Trophoblast cell (in vitro differentiated cells and primary cell): ENCODE results near the gene CSF3R.
A peak's percentile ranks its signal among the peaks of the same experiment; 100 is the strongest.

Experiments
- DNase-seq, 2 donors: peaks; one replicate each; pipeline ENCODE4 v3.0.0-alpha.2; 2016
- H2AFZ ChIP-seq: 2 replicates; pipeline ENCODE4 v1.6.1; 2013; ENCODE audit warnings: low read length, moderate library complexity, mild to moderate bottlenecking; ENCODE audit not compliant: insufficient read depth, poor library complexity
- H2AK5ac ChIP-seq: 2 replicates; pipeline ENCODE4 v1.6.1; 2013; ENCODE audit warnings: mild to moderate bottlenecking, low read length
- H2BK120ac ChIP-seq: 2 replicates; pipeline ENCODE4 v1.6.1; 2013; ENCODE audit warnings: low read length, mild to moderate bottlenecking, moderate library complexity; ENCODE audit not compliant: insufficient read depth, poor library complexity
- H2BK12ac ChIP-seq: 2 replicates; pipeline ENCODE4 v1.6.1; 2013; ENCODE audit warnings: mild to moderate bottlenecking, low read length, moderate library complexity
- H2BK5ac ChIP-seq: 2 replicates; pipeline ENCODE4 v1.6.1; 2013; ENCODE audit warnings: low read length, low read depth, moderate library complexity, mild to moderate bottlenecking; ENCODE audit not compliant: poor library complexity
- H3K14ac ChIP-seq: 2 replicates; pipeline ENCODE4 v1.6.1; 2013; ENCODE audit warnings: mild to moderate bottlenecking, low read length
- H3K18ac ChIP-seq: 2 replicates; pipeline ENCODE4 v1.6.1; 2013; ENCODE audit warnings: mild to moderate bottlenecking, low read length
- H3K23ac ChIP-seq: 2 replicates; pipeline ENCODE4 v1.6.1; 2013; ENCODE audit warnings: low read length
- H3K27ac ChIP-seq: 2 replicates; pipeline ENCODE4 v1.5.1; 2013; ENCODE audit warnings: low read depth, mild to moderate bottlenecking, inconsistent platforms, low read length, moderate library complexity
- H3K27me3 ChIP-seq: 2 replicates; pipeline ENCODE4 v1.6.1; 2013; ENCODE audit warnings: inconsistent platforms, mild to moderate bottlenecking, low read length, moderate library complexity; ENCODE audit not compliant: insufficient read depth
- H3K36me3 ChIP-seq, 2 experiments: 1 replicate in 1 of 2; 2 replicates in 1 of 2; pipeline ENCODE4 v1.6.1; 2013; ENCODE audit warnings: low read length in 2 of 2, mild to moderate bottlenecking in 2 of 2, moderate library complexity in 1 of 2; ENCODE audit not compliant: insufficient read depth in 2 of 2, control insufficient read depth in 1 of 2
- H3K4ac ChIP-seq: 2 replicates; pipeline ENCODE4 v1.6.1; 2013; ENCODE audit warnings: low read depth, mild to moderate bottlenecking, low read length, moderate library complexity
- H3K4me1 ChIP-seq, 2 experiments: 1 replicate in 1 of 2; 2 replicates in 1 of 2; pipeline ENCODE4 v1.6.1; 2013; ENCODE audit warnings: low read length in 2 of 2, mild to moderate bottlenecking in 2 of 2, moderate library complexity in 1 of 2; ENCODE audit not compliant: insufficient read depth in 2 of 2, control insufficient read depth in 1 of 2
- H3K4me2 ChIP-seq: 2 replicates; pipeline ENCODE4 v1.6.1; 2013; ENCODE audit warnings: inconsistent platforms, mild to moderate bottlenecking, low read length, moderate library complexity
- H3K4me3 ChIP-seq: 2 replicates; pipeline ENCODE4 v1.5.1; 2013; ENCODE audit warnings: mild to moderate bottlenecking, low read depth, low read length, inconsistent platforms
- H3K79me1 ChIP-seq: one replicate; pipeline ENCODE4 v1.6.1; 2013; ENCODE audit warnings: low read length
- H3K79me2 ChIP-seq: 2 replicates; pipeline ENCODE4 v1.6.1; 2013; ENCODE audit warnings: low read length, mild to moderate bottlenecking; ENCODE audit not compliant: control insufficient read depth, insufficient read depth, poor library complexity
- H3K9ac ChIP-seq: 2 replicates; pipeline ENCODE4 v1.6.1; 2013; ENCODE audit warnings: mild to moderate bottlenecking, low read length
- H3K9me3 ChIP-seq: 2 replicates; pipeline ENCODE4 v1.6.1; 2013; ENCODE audit warnings: low read depth, mild to moderate bottlenecking, control low read depth, inconsistent platforms, low read length; ENCODE audit not compliant: insufficient read depth
- H4K12ac ChIP-seq: 2 replicates; pipeline ENCODE4 v1.6.1; 2013; ENCODE audit warnings: low read depth, mild to moderate bottlenecking, low read length, moderate library complexity
- H4K8ac ChIP-seq: 2 replicates; pipeline ENCODE4 v1.6.1; 2013; ENCODE audit warnings: low read depth, mild to moderate bottlenecking, low read length, moderate library complexity
- H4K91ac ChIP-seq: one replicate; pipeline ENCODE4 v1.6.1; 2013; ENCODE audit warnings: low read depth, mild to moderate bottlenecking, low read length, moderate library complexity
- WGBS: extraction: QIAGEN DNeasy Blood & Tissue Kit; methylation state at CpG from one replicate; pipeline ENCODE4 v1.1.7; 2013; ENCODE audit warnings: missing lambda C conversion rate; ENCODE audit not compliant: insufficient read length, insufficient coverage; ENCODE audit errors: extremely low coverage; 5-methylcytosine and 5-hydroxymethylcytosine counted together

CSF3R gene

DNA sequence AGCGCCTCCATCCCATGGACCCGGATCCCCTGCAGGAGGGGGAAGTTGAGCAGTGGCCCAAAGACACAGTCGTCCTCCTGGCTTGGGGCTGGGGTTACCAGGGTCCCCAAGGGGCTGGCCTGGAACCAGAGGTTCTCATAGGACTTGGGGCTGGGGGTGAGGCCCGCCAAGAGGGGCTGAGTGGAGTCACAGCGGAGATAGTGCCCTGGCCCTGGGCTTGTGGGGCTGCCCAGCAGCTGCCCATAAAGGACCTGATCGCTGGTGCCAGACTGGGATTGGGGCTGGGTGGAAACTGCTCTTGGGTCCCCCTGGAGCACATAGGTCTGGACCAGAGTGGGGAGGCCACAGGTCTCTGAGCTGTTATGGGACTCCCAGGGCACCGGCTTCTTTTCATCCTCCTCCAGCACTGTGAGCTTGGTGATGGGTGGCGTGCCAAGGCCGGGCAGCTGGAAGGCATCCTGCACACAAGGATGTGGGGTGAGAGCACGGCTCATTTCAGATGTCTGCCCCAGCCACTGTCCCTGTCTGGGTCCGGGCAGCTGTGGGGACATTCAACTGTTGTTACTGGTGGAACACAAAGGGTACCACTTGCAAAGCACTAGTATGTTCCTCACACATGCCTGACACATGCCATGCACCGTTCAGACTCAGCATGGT is 16.2 kb downstream of the CSF3R start:
- Histone ChIP-seq H3K36me3 (peaks cover 8 to 12% of the 10 kb centered on the region in 2 experiments), H2AK5ac (no peak overlapping the region), H3K4ac (no peak overlapping the region), H3K9ac (no peak overlapping the region), H2BK5ac (no peak overlapping the region), H4K8ac (no peak overlapping the region), H2BK120ac (no peak overlapping the region), H3K27ac (no peak overlapping the region), H3K79me1 (peaks cover 13% of the 10 kb centered on the region), H4K12ac (no peak overlapping the region), H3K18ac (no peak overlapping the region), H2AFZ (no peak overlapping the region), H3K4me3 (no peak overlapping the region), H2BK12ac (no peak overlapping the region), H3K23ac (no peak overlapping the region), H3K4me2 (no peak overlapping the region), H3K14ac (no peak overlapping the region), H3K4me1 (peaks cover 4 to 5% of the 10 kb centered on the region in 2 experiments), H4K91ac (no peak overlapping the region), H3K27me3 (no peaks in the 10 kb centered on the region), H3K9me3 (no peaks in the 10 kb centered on the region), H3K79me2 (peaks cover 8% of the 10 kb centered on the region)
- WGBS: no CpG with 5 or more reads among the region's 12 CpGs
- no peak for DNase-seq

DNA sequence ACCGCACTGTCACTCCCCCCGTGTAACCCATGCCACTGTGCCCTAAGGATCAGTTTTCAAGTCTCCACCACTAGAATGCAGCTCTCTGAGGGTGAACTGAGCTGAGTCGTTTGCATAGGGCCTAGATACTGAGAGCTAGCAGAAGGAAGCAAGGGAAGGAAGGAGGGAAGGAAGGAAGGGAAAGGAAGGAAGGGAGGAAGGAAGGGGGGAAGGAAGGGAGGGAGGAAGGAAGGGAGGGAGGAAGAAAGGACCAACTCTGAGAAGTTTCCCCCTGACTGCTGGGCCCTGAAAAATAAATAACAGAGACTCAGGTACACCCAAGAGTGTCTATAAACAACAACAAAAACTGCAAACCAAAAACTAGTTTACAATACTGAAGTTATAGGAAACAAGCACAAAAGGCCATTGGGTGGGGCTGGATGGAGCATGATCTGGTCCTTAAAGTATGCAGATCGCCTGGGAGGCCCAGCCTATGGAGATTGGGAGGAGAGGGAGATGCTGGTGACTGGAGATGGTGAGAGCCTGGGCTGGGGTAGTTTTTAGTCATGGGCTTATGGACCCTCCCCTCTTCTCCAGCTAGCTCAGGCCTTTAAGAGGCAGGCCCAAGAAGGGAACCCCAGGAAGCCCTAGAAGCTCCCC is 16.9 kb downstream of the CSF3R start:
- no peak overlapping the region for H3K27ac ChIP-seq
- H2AK5ac ChIP-seq: peak overlapping the region; percentile 54
- H3K79me2 ChIP-seq: peaks cover 8% of the 10 kb centered on the region
- DNase-seq: peak in 1 of 2 donors; percentile 23
- peaks cover 13% of the 10 kb centered on the region for H3K79me1 ChIP-seq
- no peaks in the 10 kb centered on the region for H3K27me3 ChIP-seq
- no peak overlapping the region for H3K4me2 ChIP-seq
- no peaks in the 10 kb centered on the region for H3K9me3 ChIP-seq
- no CpG with 5 or more reads among the region's 4 CpGs for WGBS
- H2BK5ac ChIP-seq: no peak overlapping the region
- H2BK12ac ChIP-seq: peak overlapping the region; percentile 59
- peak overlapping the region; percentile 69 for H2BK120ac ChIP-seq
- peak overlapping the region; percentile 75 for H4K91ac ChIP-seq
- H4K12ac ChIP-seq: no peak overlapping the region
- no peak overlapping the region for H3K4ac ChIP-seq
- peaks cover 4 to 5% of the 10 kb centered on the region in 2 experiments for H3K4me1 ChIP-seq
- H2AFZ ChIP-seq: no peak overlapping the region
- peaks cover 13 to 18% of the 10 kb centered on the region in 2 experiments for H3K36me3 ChIP-seq
- H3K18ac ChIP-seq: no peak overlapping the region
- no peak overlapping the region for H3K23ac ChIP-seq
- peak overlapping the region; percentile 27 for H4K8ac ChIP-seq
- peak overlapping the region; percentile 54 for H3K14ac ChIP-seq
- H3K9ac ChIP-seq: no peak overlapping the region
- H3K4me3 ChIP-seq: no peak overlapping the region

DNA sequence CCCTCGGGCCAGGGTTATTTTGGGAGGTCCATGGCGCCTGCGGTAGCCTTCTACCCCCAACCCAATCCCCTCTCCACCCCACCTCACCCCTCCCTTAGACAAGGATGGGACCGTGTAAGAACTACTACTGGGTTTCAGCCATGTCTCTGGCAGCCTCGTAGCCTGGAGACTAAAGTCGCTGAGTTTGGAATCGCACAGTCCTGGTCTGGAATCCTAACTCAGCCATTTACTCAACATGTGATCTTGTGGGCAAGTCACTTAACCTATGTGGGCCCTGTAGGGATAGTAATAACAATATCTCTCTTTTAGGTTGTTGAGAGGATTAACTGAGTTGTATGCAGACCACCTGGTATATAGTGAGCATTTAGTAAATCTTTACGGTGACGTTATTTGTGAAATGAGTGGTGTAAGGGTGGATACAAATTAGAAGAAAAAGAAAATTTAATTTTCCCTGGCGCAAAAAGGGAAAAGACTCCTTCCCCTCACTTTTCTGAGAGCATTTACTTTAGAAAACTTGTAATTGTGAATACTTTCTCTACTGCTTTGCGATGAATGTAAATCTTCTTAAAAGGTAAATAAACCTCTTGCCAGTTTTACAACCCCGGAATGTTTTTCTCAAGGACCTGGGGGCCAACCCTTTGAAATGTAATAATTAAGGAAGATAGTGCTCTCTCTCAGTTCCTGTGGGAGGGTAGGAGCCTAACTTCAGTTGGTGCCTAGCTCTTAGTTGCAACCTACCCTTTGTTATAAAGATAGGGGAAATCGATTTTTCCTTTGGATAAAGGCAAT is 17.9 kb downstream of the CSF3R start:
- peak in 1 of 2 donors; percentile 27 for DNase-seq
- Histone ChIP-seq H3K4ac (peak overlapping the region; percentile 78), H2BK12ac (no peak overlapping the region), H3K14ac (peak overlapping the region; percentile 88), H2BK120ac (peak overlapping the region; percentile 85), H3K4me2 (peak overlapping the region; percentile 78), H4K8ac (peak overlapping the region; percentile 90), H4K12ac (peak overlapping the region; percentile 71), H3K36me3 (peaks cover 21 to 27% of the 10 kb centered on the region in 2 experiments), H3K27ac (peak overlapping the region; percentile 80), H3K23ac (no peak overlapping the region), H3K79me2 (peaks cover 8% of the 10 kb centered on the region), H3K4me3 (peak overlapping the region; percentile 89), H2AK5ac (peak overlapping the region; percentile 33), H2AFZ (peak overlapping the region; percentile 78), H4K91ac (peak overlapping the region; percentile 93), H3K18ac (peak overlapping the region; percentile 84), H3K9me3 (no peaks in the 10 kb centered on the region), H2BK5ac (peak overlapping the region; percentile 85), H3K27me3 (no peaks in the 10 kb centered on the region), H3K4me1 (peaks cover 4 to 5% of the 10 kb centered on the region in 2 experiments), H3K9ac (peak overlapping the region; percentile 80), H3K79me1 (peaks cover 13% of the 10 kb centered on the region)
- WGBS: no CpG with 5 or more reads among the region's 13 CpGs

DNA sequence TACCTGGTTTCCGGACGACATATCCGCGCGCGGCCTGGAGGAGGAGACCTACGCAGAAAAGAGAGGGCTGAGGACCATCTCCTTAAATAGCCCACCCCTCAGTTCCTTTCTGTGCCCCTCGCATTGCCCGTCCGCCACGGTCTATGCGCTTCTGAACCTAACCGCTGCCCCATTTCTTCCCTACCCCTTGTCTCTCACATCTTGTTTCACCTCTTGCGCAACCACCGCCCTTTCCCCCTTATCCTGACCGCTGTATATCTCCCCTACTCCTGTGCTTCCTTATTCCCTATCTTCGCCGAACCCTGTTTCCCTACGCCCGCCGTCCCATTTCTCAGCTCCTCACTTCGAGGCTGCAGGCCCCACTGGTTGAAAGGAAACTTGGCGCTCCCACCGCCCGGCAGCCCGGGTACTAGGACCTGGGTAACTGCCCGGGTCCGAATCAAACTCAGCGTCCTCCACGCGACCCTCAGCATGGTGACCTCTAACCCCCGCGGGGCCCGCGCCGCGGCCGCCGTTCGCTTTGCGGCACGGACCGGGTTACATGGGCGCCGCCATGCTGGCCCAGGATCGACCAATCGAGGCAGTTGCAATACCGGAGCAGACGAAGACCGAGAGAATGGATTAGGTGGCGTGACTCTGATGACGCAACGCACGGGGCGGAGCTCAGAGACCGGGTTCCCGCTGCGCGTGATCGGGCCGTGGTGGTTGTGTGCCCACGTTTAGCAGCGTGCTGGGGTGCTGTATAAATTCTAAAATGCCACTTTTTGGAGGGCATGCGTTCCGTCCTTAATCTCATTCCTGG is 18.7 kb downstream of the CSF3R start, which contains the start of gene MRPS15:
Gene MRPS15, minus strand, starts transcription at position 582 of the 802 bp plus-strand sequence. Its CDS starts 109 bp downstream, at position 473.
- Histone ChIP-seq H3K4me1 (peaks cover 4 to 5% of the 10 kb centered on the region in 2 experiments), H3K14ac (peak within 1 kb of the TSS; percentile 88), H2BK12ac (peak within 1 kb of the TSS; percentile 12), H3K4me3 (peak within 1 kb of the TSS; percentile 89), H3K27ac (peak within 1 kb of the TSS; percentile 80), H3K4me2 (peak within 1 kb of the TSS; percentile 78), H2AK5ac (peak within 1 kb of the TSS; percentile 72), H3K79me2 (peaks cover 8% of the 10 kb centered on the region), H3K79me1 (peaks cover 13% of the 10 kb centered on the region), H2AFZ (peak within 1 kb of the TSS; percentile 90), H4K91ac (peak within 1 kb of the TSS; percentile 98), H2BK120ac (peak within 1 kb of the TSS; percentile 85), H3K4ac (peak within 1 kb of the TSS; percentile 78), H3K36me3 (peaks cover 22 to 33% of the 10 kb centered on the region in 2 experiments), H4K8ac (peak within 1 kb of the TSS; percentile 97), H3K9ac (peak within 1 kb of the TSS; percentile 87), H3K9me3 (no peaks in the 10 kb centered on the region), H4K12ac (peak within 1 kb of the TSS; percentile 86), H3K27me3 (no peaks in the 10 kb centered on the region), H3K18ac (peak within 1 kb of the TSS; percentile 85), H2BK5ac (peak within 1 kb of the TSS; percentile 85), H3K23ac (no peak within 1 kb of the TSS)
- peak; percentile 91 to 97 for DNase-seq
- no CpG with 5 or more reads among the region's 65 CpGs for WGBS
